ENCODE data around the gene FCGR1A. TPM values are rescaled to one million over a fixed set of nuclear protein-coding genes. Genes with fewer than 3 reads are reported as not detected.
A peak's percentile ranks its signal among the peaks of the same experiment; 100 is the strongest.
"Not testable (repeated sequence)": the region's sequence is repeated elsewhere in the genome, so short reads cannot be mapped to it uniquely, and the experiment has no call there.

The FCGR1A gene
- total and polyA plus RNA-seq, 2 donors (not counting 1 experiment from before 2014, with no cell fraction given): 0.10 TPM; not detected in 1

DNA sequence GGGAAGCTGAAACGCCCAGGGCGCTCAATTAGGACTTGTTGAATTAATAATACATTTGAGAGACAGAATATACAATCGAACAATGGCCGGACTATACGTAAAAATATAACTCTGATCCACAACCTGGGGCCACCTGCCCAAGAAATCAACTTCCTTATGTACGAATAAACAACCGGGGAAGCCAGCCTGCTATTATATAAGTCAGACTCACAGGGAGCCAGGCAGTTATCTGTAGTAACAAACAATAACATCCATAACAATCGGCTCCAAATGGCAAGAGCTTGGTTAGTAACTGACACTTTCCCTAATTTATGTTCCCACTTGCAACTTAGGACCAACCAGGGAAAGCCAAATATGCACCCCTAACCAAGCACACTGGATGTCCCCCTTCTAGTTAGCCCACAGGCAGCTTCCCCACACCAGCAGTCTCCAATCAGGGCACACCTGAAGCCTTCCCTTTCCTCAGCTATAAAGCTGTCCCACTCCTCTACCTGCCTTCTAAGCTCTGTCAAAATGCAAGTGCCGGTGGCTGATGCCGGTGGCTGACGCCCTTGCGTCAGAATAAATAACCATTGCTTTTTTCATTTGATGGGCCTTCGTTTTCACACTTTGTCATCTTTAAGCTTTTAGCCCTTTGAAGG lies 41.8 kb upstream of the FCGR1A start:
- peak overlapping the region in 1 of 5 experiments; percentile 31 for H3K4me3 ChIP-seq (ENCODE audit: control extremely low read depth in 1 of 5, extremely low read depth in 1 of 5, insufficient read depth in 1 of 5, low read depth in 2 of 5, low read length in 4 of 5)
- H3K4me3 Mint-ChIP-seq; H3K27ac Mint-ChIP-seq; H3K4me1 Mint-ChIP-seq; H4K20me1 ChIP-seq (ENCODE audit: control insufficient read depth, insufficient read depth, low read length, poor library complexity, severe bottlenecking); H3K4me1 ChIP-seq (ENCODE audit: control insufficient read depth in 2 of 2, insufficient read depth in 2 of 2, low read length in 2 of 2); H3K9me3 Mint-ChIP-seq (ENCODE audit: insufficient read depth); H3K9ac ChIP-seq (ENCODE audit: low read length); H3K27me3 Mint-ChIP-seq; H3K27me3 ChIP-seq (replicated peaks in 1 of 4; ENCODE audit: control extremely low read depth in 1 of 4, control insufficient read depth in 3 of 4, insufficient read depth in 4 of 4, low read length in 3 of 4); ATAC-seq (ENCODE audit: low read depth); CTCF ChIA-PET; POLR2A ChIA-PET; DNase-seq; H3K79me2 ChIP-seq (ENCODE audit: control insufficient read depth, insufficient read depth, low read length); H3K4me2 ChIP-seq (replicated peaks; ENCODE audit: low read depth, low read length, poor library complexity, severe bottlenecking); H3K36me3 ChIP-seq (replicated peaks in 1 of 2; ENCODE audit: control extremely low read depth in 1 of 2, control insufficient read depth in 1 of 2, extremely low read depth in 1 of 2, insufficient read depth in 2 of 2, low read length in 1 of 2); intact Hi-C loops (cut with micrococcal nuclease); H3K9me3 ChIP-seq (ENCODE audit: control extremely low read depth in 1 of 3, control insufficient read depth in 2 of 3, insufficient read depth in 1 of 3, low read length in 2 of 3); H3K27ac ChIP-seq (ENCODE audit: low read length in 2 of 2): not testable (repeated sequence)
- H2AFZ ChIP-seq (ENCODE audit: insufficient read depth, low read depth, low read length, poor library complexity, severe bottlenecking): peak overlapping the region; percentile 42
- no CpG with 5 or more reads among the region's 13 CpGs for WGBS (ENCODE audit: insufficient coverage)

DNA sequence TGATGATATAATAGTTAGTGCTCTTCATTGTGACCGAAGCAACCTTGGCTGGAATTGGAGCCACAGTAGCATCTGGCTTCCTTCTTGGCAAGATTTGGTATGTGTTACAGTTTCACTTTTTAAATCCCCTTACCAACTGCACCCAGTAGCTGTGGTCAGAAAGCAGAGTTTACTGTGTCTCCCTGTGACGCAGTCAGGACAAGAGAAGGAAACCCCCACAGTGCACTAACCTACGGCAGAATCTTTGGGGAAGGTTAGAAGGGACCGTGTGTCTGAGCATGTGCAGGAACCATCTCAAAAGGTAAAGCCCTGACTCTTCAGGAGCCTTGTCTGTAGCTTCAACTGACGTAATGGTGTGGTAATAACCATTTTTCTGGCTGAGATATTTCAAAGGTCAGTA lies 40.6 kb upstream of the FCGR1A start:
- POLR2A ChIA-PET; H3K79me2 ChIP-seq (ENCODE audit: control insufficient read depth, insufficient read depth, low read length); H3K4me3 ChIP-seq (ENCODE audit: control extremely low read depth in 1 of 5, extremely low read depth in 1 of 5, insufficient read depth in 1 of 5, low read depth in 2 of 5, low read length in 4 of 5); H2AFZ ChIP-seq (ENCODE audit: insufficient read depth, low read depth, low read length, poor library complexity, severe bottlenecking); H3K4me3 Mint-ChIP-seq; intact Hi-C loops (cut with micrococcal nuclease); H3K9me3 Mint-ChIP-seq (ENCODE audit: insufficient read depth); H3K27ac Mint-ChIP-seq; H3K9me3 ChIP-seq (ENCODE audit: control extremely low read depth in 1 of 3, control insufficient read depth in 2 of 3, insufficient read depth in 1 of 3, low read length in 2 of 3); H3K9ac ChIP-seq (ENCODE audit: low read length); H3K27me3 Mint-ChIP-seq; H3K4me1 ChIP-seq (ENCODE audit: control insufficient read depth in 2 of 2, insufficient read depth in 2 of 2, low read length in 2 of 2); H3K27ac ChIP-seq (ENCODE audit: low read length in 2 of 2); DNase-seq; ATAC-seq (ENCODE audit: low read depth); H3K36me3 ChIP-seq (replicated peaks in 1 of 2; ENCODE audit: control extremely low read depth in 1 of 2, control insufficient read depth in 1 of 2, extremely low read depth in 1 of 2, insufficient read depth in 2 of 2, low read length in 1 of 2); H3K4me2 ChIP-seq (replicated peaks; ENCODE audit: low read depth, low read length, poor library complexity, severe bottlenecking); H4K20me1 ChIP-seq (ENCODE audit: control insufficient read depth, insufficient read depth, low read length, poor library complexity, severe bottlenecking); H3K27me3 ChIP-seq (replicated peaks in 1 of 4; ENCODE audit: control extremely low read depth in 1 of 4, control insufficient read depth in 3 of 4, insufficient read depth in 4 of 4, low read length in 3 of 4); H3K4me1 Mint-ChIP-seq; CTCF ChIA-PET: not testable (repeated sequence)
- WGBS (ENCODE audit: insufficient coverage): no CpG with 5 or more reads among the region's 5 CpGs

DNA sequence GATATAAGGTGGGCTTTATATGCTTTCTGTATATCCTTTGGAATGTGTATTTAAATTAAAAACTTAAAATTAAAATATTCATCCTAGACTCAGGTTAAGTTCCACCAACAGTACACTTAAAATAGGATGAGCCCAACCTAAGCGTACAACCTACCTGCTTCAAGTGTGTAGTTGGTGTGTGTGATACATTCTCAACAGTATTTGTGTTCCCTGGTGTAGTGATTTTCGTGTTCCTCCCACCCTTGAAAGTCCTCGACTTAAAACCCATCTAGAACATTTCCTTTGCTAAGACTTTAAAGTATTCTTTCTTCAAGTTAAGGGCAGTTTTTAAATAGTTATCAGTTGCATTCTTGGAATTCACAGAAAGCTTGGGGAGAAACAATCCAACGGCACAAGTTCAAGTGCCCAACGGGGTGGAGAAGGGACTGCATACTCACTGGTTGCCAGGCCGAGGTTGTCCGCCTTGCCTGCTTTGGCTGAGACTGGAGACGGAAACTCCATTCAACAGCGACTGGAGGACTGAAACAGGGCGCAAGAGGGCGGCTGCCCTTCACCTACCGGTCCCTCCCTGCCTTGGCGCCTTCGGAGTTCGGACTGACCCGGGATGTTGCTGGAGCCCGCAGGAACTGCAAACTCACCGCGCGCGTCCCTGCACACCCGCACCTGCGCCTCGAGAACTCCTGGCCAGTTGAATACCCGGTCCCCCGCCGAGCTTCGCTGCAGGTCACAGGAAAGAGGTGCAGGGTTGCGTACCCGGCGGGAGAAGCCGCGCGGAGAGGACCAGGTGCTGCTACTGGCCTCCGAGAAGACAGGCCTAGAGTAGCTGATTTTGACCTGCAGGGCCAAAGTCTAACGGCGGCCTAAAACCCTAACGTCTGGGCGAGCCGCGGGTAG lies 35.8 kb upstream of the FCGR1A start:
- not testable (repeated sequence) for ATAC-seq (ENCODE audit: low read depth); H2AFZ ChIP-seq (ENCODE audit: insufficient read depth, low read depth, low read length, poor library complexity, severe bottlenecking)
- peak; percentile 24 for DNase-seq

More for the DNA sequence above, 35.8 kb upstream of the FCGR1A start:
- H4K20me1 ChIP-seq (ENCODE audit: control insufficient read depth, insufficient read depth, low read length, poor library complexity, severe bottlenecking); H3K27me3 ChIP-seq (replicated peaks in 1 of 4; ENCODE audit: control extremely low read depth in 1 of 4, control insufficient read depth in 3 of 4, insufficient read depth in 4 of 4, low read length in 3 of 4); H3K36me3 ChIP-seq (replicated peaks in 1 of 2; ENCODE audit: control extremely low read depth in 1 of 2, control insufficient read depth in 1 of 2, extremely low read depth in 1 of 2, insufficient read depth in 2 of 2, low read length in 1 of 2); H3K4me3 ChIP-seq (ENCODE audit: control extremely low read depth in 1 of 5, extremely low read depth in 1 of 5, insufficient read depth in 1 of 5, low read depth in 2 of 5, low read length in 4 of 5); intact Hi-C loops (cut with micrococcal nuclease); H3K4me2 ChIP-seq (replicated peaks; ENCODE audit: low read depth, low read length, poor library complexity, severe bottlenecking); H3K4me3 Mint-ChIP-seq; H3K9ac ChIP-seq (ENCODE audit: low read length); H3K27ac ChIP-seq (ENCODE audit: low read length in 2 of 2); H3K4me1 Mint-ChIP-seq; H3K9me3 ChIP-seq (ENCODE audit: control extremely low read depth in 1 of 3, control insufficient read depth in 2 of 3, insufficient read depth in 1 of 3, low read length in 2 of 3); H3K79me2 ChIP-seq (ENCODE audit: control insufficient read depth, insufficient read depth, low read length); H3K4me1 ChIP-seq (ENCODE audit: control insufficient read depth in 2 of 2, insufficient read depth in 2 of 2, low read length in 2 of 2); CTCF ChIA-PET; H3K27ac Mint-ChIP-seq; H3K9me3 Mint-ChIP-seq (ENCODE audit: insufficient read depth); POLR2A ChIA-PET; H3K27me3 Mint-ChIP-seq: not testable (repeated sequence)
- 12% methylated on average over 11 of the region's 41 CpGs for WGBS (ENCODE audit: insufficient coverage)

All from B cell (primary cell).